GM04503 (cell line): Measurements from ENCODE around the gene PNPLA7.

Source experiments
- DNase-seq: peaks from one replicate; pipeline ENCODE4 v3.0.0-alpha.2; 2012; ENCODE audit warnings: low read depth

Gene PNPLA7

GRCh38 chr9:137434498-137435380 is 115.5 kb downstream of the PNPLA7 start:
- DNase-seq: no peak

DNA sequence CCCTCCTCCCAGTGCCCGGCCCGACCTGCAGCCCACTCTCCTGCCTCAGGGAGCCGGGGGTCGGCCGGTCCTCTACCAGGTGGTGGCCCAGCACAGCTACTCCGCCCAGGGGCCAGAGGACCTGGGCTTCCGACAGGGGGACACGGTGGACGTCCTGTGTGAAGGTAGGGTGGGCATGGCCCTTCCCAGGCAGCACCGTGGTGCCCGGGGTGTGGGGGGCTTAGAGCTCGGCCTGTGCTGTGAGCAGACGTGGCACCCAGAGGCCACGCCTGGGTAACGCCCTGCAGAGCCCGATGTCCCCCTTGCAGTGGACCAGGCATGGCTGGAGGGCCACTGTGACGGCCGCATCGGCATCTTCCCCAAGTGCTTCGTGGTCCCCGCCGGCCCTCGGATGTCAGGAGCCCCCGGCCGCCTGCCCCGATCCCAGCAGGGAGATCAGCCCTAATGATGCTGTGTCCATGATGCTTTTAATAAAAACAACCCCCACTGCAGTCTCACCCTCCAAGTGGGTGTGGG is 116.2 kb downstream of the PNPLA7 start:
- DNase-seq: no peak

GRCh38 chr9:137433349-137433915 is 116.8 kb downstream of the PNPLA7 start:
- DNase-seq: no peak

- no peak for DNase-seq
These were observed 117.4 kb downstream of the PNPLA7 start for GRCh38 chr9:137432687-137433348.

- DNase-seq: no peak
These were observed 118.7 kb downstream of the PNPLA7 start for GRCh38 chr9:137431416-137431931.

DNA sequence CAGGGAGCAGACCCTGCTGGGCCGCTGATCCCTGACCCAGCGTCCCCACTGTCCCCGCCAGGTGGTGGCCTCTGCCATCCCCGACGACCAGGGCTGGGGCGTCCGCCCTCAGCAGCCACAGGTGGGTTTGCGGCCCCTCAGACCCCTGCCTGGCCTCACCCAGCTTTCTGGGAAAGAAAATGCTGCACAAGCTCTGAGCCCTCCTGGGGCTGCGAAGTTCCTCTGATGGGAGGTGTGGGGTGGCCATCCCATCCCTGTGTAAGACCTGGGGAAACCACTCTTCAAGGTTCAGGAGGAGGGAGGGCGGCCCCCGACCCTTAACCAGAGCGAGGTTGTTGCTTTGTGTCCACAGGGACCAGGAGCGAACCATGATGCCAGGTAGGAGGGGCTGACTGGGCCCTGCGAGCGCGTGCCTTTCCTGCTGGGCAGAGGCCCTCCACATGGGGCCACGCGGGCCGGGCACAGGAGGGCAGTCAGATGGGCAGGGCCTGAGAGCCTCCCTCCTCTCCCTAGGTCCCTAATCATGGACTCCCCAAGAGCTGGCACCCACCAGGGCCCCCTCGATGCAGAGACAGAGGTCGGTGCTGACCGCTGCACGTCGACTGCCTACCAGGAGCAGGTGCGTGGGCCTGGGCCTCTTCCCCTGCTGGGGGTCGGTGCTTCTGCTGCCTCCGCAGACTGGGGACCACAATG is 119.3 kb downstream of the PNPLA7 start:
- no peak for DNase-seq

DNA sequence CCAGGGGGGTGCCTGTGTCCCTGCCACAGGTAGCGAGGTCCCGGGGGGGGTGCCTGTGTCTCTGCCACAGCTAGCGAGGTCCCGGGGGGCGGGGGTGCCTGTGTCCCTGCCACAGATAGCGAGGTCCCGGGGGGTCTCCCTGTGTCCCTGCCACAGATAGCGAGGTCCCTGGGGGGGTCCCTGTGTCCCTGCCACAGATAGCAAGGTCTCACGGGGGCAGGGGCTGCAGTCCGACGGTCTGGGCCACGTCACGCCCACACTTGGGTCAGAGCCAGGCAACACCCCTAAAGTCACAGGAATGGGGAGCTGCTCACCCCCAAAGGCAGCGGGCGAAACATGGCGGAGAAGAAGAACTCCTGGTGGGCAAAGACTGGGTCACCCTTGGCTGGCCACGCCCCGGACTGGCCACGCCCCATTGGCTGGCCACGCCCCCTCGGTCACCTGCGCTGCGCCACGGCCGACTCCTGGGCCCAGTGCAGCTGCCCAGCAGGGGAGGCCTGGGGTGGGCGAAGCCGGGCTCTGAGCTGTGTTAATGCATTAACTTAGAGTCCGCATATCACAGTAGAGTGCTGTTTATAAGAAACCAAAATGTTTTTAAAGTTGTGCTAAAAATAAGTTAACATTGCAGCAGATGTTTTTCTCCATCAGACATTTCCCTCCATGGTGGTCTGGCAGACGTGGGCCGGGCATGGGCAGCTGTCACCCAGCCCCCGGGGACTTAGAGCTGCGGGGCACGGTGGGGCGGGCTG is 120.1 kb downstream of the PNPLA7 start:
- DNase-seq: no peak

GRCh38 chr9:137429546-137429890 is 120.7 kb downstream of the PNPLA7 start:
- no peak for DNase-seq

DNA sequence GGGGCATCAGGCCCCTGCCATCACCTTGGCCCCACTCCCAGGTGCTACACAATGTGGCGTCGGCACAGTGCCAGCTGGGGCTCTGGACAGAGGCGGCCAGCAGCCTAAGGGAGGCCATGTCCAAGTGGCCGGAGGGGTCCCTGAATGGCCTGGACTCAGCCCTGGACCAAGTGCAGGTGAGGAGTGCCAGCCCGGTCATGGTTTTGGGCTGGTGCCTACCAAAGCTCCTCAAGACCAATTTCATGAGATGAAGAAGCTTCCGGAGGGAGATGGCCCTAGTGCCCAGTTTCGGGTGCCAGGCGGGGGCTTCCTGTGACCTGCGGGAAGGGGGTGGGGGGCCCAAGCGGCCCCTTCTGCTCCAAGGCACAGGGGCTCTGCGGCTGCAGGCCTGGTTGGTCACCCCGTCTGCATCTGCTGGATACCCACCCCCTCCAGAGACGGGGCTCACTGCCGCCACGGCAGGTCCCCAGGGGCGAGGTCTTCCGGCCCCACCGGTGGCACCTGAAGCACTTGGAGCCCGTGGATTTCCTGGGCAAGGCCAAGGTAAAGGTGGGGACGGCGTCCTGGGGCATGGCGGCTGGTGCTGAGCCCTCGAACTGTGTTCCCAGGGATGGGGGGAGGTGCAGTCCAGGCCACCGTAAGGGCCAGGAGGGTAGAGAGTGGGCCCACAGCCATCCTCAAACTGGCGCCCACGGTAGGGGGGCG is 121.2 kb downstream of the PNPLA7 start:
- DNase-seq: no peak

GRCh38 chr9:137428311-137428630 is 121.9 kb downstream of the PNPLA7 start:
- no peak for DNase-seq

DNA sequence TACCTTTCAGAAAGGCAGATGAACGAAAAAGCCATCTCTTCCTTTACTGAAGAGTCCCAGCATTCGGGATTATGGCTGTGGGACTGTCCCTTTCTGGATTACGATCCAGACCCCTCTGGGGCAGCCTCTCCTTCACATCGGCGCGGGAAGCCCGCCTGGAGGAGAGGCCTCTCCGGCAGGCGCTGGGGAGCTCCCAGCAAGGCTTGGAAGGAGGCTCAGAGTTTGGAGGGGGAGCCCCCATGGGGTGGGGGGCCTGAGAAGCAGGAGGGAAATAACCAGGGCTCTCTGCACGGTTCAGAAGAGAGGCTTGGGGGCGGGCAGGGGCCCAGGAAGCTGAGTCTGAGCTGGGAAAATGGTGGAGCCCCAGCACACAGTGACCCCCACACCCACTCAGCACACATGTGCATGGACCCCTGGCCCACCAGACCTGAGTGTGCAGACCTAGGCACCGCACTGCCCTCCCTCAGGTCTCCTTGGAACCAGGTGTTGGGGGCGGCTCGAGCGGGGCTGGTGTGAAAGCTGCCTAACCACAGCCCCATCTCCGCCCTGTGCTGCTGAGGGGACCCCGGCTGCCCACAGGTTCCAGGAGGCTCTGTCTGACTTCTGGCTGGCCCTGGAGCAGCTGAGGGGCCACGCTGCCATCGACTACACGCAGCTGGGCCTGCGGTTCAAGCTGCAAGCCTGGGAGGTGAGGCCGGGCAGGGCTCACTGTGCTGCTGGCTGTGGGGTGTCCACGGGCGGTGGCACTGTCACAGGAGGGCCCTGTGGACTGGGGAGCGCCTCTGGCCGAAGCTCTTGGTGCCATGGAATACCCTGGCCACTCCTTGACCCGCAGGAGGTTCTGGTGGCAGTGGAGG is 122.5 kb downstream of the PNPLA7 start:
- no peak for DNase-seq

DNA sequence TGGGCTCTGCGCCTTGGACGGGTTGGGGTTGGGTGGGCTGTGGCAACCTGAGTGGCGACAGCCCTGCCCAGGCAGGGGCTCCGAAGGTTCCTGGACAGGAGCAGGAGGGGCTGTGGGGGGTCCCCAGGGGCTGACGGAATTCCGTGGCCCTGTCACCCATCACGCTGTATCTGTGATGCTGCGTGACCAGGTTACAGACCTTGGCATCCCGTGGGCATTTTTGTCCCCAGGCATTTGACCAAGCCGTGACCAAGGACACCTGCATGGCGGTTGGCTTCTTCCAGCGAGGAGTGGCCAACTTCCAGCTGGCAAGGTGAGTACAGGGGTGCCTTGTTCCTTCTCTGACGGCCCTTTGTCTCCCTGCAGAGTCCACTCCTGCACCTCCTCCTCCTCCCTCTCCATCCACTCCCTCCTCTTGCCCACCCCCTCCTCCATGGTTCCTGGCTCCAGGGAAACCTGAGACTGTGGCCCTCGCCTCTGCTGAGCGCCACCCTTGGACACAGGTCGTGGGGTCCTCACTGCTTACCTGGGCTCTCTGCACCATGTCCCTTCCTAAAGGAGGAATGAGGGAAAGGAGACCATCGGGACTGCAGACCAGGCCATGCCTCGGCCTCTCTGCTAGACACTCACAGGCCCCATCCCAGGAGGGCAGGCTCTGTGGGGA is 124.1 kb downstream of the PNPLA7 start:
- no peak for DNase-seq

DNA sequence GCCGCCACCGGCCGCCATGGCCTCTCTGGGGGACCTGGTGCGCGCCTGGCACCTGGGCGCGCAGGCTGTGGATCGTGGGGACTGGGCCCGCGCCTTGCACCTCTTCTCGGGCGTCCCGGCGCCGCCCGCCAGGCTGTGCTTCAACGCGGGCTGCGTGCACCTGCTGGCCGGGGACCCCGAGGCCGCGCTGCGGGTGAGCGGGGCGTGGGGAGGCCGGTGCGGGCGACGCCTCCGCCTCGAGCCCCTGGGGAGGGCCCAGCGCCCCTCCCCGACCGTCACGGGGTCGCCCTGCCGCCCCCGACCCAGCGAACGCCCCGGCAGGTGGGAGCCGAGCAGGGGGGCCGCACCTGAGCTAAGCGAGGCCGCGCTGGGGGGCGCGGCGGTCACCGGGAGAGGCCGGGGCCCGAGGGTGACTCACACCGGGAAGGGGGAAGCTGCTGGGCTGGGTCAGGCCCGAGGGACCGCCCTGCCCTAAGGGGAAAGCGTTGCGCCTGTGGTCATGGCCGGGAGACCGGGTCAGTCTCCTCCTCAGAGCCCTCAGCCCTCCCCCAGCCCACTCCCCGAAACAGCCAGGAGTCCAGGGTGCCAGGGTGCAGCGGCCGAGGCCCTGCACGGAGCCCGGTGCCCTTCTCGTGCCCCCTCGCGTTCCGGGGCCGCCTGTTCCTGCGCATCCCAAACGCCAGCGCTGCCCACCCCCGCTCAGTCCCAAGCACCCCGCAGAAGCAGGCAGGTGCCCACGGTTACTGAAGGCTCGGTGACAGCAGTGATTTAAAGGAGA is 126.5 kb downstream of the PNPLA7 start:
- DNase-seq: no peak

- DNase-seq: no peak
These were observed 127.3 kb downstream of the PNPLA7 start, which contains the start of the genes EXD3 and NOXA1 for GRCh38 chr9:137422604-137423513. TSS of gene EXD3 (minus strand) at chr9:137423162. CDS start at chr9:137395357, 27,805 bp downstream. TSS of gene NOXA1 (plus strand) at chr9:137423393. CDS start at chr9:137423530, 137 bp downstream.

DNA sequence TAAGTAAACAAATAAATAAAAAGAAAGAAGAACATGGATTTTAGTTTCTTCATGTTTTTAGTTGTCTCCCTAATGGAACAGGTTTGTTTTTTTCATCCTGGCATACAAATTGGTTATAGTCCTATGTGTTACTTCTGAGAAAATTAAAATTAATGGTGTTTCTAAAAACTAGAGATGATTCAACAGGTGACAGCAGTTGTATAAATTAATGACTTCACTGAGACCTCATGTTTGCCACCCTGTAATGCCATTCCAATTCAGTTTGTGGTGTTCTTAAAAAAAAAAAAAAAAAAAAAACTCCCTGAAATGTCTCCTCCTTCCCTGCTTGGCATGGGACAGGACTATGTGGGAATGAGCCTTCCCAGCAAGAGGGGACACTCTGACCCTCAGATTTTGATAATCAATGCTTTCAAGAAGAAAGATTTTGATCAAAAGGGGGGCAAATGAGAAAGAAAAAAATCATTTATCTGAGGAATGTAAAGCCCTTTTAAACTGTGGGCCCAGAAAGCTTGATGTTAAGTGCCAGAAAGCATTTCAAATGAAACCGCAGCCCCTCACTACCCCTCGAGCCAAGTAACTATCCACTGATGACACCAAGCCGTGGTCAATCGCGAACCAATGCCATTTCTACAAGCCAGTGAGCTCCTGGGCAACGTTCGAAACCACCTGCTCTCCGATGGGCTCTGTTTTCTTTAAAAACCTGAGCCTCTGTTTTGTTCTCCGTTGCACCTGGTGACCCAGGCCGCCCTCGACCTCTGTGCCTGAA is 128.2 kb downstream of the PNPLA7 start:
- DNase-seq: no peak
